Thyroid gland (tissue), 4 donors: ENCODE measurements around the gene FOSL1. TPM values are rescaled to one million over a fixed set of nuclear protein-coding genes. Genes with fewer than 3 reads are reported as not detected.

Experiments
- DNase-seq, 2 donors: peaks; one replicate each; pipeline ENCODE4 v3.0.0-alpha.2; 2019
- H3K27ac ChIP-seq, 3 donors: fragments of 200-600 bp; sonication (generic); 1 replicate in 2 of 3; 2 replicates in 1 of 3; pipeline ENCODE4 v1.5.1; 2016 to 2019; ENCODE audit warnings: mild to moderate bottlenecking in 1 of 3, moderate library complexity in 1 of 3
- H3K27me3 ChIP-seq: fragments of 200-600 bp; sonication (generic); one replicate; pipeline ENCODE4 v1.5.1; 2019
- H3K36me3 ChIP-seq, 2 donors: fragments of 200-600 bp; sonication (generic); one replicate each; pipeline ENCODE4 v1.5.1; 2016 to 2019
- H3K4me1 ChIP-seq, 2 donors: fragments of 200-600 bp; sonication (generic); one replicate each; pipeline ENCODE4 v1.5.1; 2017 to 2019
- H3K4me3 ChIP-seq, 3 donors: fragments of 200-600 bp; sonication (generic); replicated peaks in 1 of 3; 1 replicate in 2 of 3; 2 replicates in 1 of 3; pipeline ENCODE4 v1.5.1; 2016; ENCODE audit warnings: mild to moderate bottlenecking in 1 of 3
- H3K9me3 ChIP-seq: fragments of 200-600 bp; sonication (generic); one replicate; pipeline ENCODE4 v1.5.1; 2017
- POLR2A ChIP-seq, 2 donors: fragments of 450-650 bp; IDR thresholded peaks; one replicate each; pipeline ENCODE4 v1.6.1; 2017; ENCODE audit warnings: antibody characterized with exemption in 2 of 2, mild to moderate bottlenecking in 2 of 2, moderate library complexity in 1 of 2
- WGBS, 2 donors: methylation state at CpG; one replicate each; pipeline ENCODE4 v1.1.5; 2017; 5-methylcytosine and 5-hydroxymethylcytosine counted together
- intact Hi-C: fragments of 100-400 bp; cut with DNase I; formaldehyde crosslinking; loops from one replicate; pipeline ENCODE4 v1.15.1; 2023
- total RNA-seq, 4 donors: library from RNA; depleted of rRNA; stranded (reverse); fragments of >200 nt; gene quantifications; one replicate each; pipeline ENCODE4 v1.2.3, GENCODE V29; 2016
- TF ChIP-seq, protein P1 (sequence below), 6 experiments: fragments of 200-600 bp in 3 of 6; fragments of 450-650 bp in 3 of 6; sonication (generic) in 3 of 6; IDR thresholded peaks; one replicate each; pipeline ENCODE4 v1.5.1; 2016 to 2019; ENCODE audit warnings: antibody characterized with exemption in 6 of 6, mild to moderate bottlenecking in 2 of 6, inconsistent platforms in 1 of 6, moderate library complexity in 1 of 6

The FOSL1 gene
- total RNA-seq, 4 donors from 2014 or later, result 0.33 to 1.6 (median 1.5) TPM

DNA sequence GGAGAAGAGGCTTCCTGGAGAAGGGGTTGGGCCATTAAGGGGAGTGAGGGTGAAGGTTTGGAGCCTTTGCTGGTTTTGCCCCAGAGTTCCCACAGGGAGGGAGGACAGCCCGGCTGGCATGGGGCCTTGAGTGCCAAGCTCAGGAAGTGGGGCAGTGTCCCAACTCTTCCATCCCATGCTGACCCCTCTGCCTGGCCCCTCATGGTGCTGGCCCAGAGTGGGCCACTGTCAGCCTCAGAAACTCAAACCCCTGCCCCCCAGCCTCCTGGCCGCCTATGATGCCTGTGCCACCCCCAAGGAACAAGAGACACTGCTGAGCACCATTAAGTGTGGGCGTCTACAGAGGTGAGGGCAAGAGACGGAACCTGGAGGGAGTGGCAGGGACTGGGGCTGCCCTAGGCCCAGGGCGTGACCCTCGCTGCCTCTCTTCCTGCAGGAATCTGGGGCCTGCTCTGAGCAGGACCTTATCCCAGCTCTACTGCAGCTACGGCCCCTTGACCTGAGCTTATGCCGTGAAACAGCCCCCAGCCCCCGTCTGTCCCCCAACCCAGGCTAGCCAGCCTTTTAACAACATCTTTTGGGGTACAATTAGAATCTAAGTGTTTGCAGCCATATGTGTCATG is 34.5 kb downstream of the FOSL1 start:
- WGBS, 2 donors, result 84 to 93% methylated on average over 7 to 9 of the region's 9 CpGs
- no peaks in the 10 kb centered on the region for H3K9me3 ChIP-seq
- peaks cover 8 to 20% of the 10 kb centered on the region in 2 donors for H3K4me1 ChIP-seq

DNA sequence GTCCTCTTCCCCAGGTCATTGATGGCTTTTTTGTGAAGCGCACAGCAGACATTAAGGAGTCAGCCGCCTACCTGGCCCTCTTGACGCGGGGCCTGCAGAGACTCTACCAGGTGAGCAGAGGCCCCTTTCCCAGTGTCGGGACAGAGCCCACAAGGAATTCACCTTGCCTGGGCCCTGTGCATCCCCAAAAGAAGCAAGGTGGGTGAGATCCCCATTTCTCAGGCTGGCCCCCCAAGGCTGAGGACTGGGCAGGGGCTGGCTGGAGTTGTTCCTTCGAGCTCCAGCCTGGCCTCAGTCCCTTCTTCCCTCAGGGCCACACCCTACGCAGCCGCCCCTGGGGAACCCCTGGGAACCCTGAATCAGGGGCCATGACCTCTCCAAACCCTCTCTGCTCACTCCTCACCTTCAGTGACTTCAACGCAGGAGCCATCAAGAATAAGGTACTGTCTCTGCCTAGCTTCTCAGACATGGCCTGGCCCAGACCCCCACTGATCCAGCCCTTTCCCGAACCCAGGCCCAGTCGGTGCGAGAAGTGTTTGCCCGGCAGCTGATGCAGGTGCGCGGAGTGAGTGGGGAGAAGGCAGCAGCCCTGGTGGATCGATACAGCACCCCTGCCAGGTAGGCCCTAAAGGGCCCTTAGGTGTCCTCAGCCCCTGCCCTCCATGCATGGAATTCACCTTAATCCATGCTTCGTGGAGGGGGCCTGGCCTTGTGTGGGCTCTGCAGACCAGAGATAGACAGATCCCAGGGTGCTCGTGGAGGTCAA is 35.3 kb downstream of the FOSL1 start:
- TF ChIP-seq, protein P1, sequence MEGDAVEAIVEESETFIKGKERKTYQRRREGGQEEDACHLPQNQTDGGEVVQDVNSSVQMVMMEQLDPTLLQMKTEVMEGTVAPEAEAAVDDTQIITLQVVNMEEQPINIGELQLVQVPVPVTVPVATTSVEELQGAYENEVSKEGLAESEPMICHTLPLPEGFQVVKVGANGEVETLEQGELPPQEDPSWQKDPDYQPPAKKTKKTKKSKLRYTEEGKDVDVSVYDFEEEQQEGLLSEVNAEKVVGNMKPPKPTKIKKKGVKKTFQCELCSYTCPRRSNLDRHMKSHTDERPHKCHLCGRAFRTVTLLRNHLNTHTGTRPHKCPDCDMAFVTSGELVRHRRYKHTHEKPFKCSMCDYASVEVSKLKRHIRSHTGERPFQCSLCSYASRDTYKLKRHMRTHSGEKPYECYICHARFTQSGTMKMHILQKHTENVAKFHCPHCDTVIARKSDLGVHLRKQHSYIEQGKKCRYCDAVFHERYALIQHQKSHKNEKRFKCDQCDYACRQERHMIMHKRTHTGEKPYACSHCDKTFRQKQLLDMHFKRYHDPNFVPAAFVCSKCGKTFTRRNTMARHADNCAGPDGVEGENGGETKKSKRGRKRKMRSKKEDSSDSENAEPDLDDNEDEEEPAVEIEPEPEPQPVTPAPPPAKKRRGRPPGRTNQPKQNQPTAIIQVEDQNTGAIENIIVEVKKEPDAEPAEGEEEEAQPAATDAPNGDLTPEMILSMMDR (IDR thresholded peaks at IDR 0.05), result no peak
- TF ChIP-seq POLR2A (IDR thresholded peaks at IDR 0.05), result no peak
- no peak overlapping the region for H3K27ac ChIP-seq
- no peaks in the 10 kb centered on the region for H3K9me3 ChIP-seq
- no peaks in the 10 kb centered on the region for H3K27me3 ChIP-seq
- peaks cover 10 to 16% of the 10 kb centered on the region in 2 donors for H3K4me1 ChIP-seq
- 87 to 93% methylated on average over 13 to 15 of the region's 18 CpGs for WGBS, 2 donors
- H3K36me3 ChIP-seq, result peaks cover 45% of the 10 kb centered on the region in 2 donors
- H3K4me3 ChIP-seq, result no peak overlapping the region
- no peak for DNase-seq
- intact Hi-C loops, result no loop called here

More for the DNA sequence above, 34.5 kb downstream of the FOSL1 start:
- Histone ChIP-seq H3K4me3 (no peak overlapping the region), H3K27me3 (no peaks in the 10 kb centered on the region), H3K27ac (no peak overlapping the region), H3K36me3 (peaks cover 45% of the 10 kb centered on the region in 2 donors)
- TF ChIP-seq POLR2A (IDR thresholded peaks at IDR 0.05), result no peak
- TF ChIP-seq, protein P1 (IDR thresholded peaks at IDR 0.05), result no peak
- no peak for DNase-seq
- intact Hi-C loops, result no loop called here

DNA sequence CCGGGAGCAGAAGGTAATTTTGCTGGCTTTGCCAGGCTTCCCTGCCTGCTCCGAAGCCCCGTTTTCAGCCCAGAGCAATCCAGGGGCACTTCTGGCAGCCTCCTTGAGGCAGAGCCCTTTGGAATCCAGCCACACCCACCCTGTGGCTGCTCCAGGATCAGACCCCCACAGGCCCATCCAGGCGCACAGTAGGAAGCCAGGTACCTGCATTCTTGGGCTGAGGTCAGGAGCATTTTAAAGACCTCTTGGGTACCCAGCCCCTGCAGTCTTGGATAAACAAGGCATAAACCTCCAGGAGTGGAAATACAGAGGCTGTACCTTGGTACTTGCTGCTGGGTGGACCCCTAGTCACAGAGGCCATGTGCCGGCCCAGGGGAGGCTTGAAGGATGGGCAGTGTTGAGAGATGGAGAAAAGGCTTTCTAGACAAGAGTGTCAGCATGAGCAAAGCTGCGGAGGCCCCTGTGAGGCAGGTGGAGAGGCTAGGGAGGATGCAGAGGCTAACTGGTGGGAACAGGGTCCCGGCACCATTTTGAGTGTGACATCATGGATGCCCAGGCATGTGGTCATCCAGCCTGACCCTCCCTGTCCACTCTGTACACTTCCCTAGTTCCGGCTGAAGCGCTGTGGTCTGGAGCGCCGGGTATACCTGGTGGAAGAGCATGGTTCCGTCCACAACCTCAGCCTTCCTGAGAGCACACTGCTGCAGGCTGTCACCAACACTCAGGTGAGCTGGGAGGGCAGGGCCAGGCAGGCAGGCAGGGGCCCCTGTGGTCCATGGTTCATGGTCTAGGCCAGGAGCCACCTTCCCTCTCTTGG is 36.1 kb downstream of the FOSL1 start:
- 79 to 95% methylated on average over 7 to 11 of the region's 12 CpGs for WGBS, 2 donors
- DNase-seq, result no peak
- no peaks in the 10 kb centered on the region for H3K27me3 ChIP-seq
- no peak overlapping the region for H3K27ac ChIP-seq
- no peak overlapping the region for H3K4me3 ChIP-seq
- no peaks in the 10 kb centered on the region for H3K9me3 ChIP-seq
- peaks cover 45% of the 10 kb centered on the region in 2 donors for H3K36me3 ChIP-seq
- TF ChIP-seq POLR2A (IDR thresholded peaks at IDR 0.05), result no peak
- TF ChIP-seq, protein P1 (IDR thresholded peaks at IDR 0.05), result no peak
- intact Hi-C loops, result no loop called here
- H3K4me1 ChIP-seq, result peaks cover 13 to 19% of the 10 kb centered on the region in 2 donors

DNA sequence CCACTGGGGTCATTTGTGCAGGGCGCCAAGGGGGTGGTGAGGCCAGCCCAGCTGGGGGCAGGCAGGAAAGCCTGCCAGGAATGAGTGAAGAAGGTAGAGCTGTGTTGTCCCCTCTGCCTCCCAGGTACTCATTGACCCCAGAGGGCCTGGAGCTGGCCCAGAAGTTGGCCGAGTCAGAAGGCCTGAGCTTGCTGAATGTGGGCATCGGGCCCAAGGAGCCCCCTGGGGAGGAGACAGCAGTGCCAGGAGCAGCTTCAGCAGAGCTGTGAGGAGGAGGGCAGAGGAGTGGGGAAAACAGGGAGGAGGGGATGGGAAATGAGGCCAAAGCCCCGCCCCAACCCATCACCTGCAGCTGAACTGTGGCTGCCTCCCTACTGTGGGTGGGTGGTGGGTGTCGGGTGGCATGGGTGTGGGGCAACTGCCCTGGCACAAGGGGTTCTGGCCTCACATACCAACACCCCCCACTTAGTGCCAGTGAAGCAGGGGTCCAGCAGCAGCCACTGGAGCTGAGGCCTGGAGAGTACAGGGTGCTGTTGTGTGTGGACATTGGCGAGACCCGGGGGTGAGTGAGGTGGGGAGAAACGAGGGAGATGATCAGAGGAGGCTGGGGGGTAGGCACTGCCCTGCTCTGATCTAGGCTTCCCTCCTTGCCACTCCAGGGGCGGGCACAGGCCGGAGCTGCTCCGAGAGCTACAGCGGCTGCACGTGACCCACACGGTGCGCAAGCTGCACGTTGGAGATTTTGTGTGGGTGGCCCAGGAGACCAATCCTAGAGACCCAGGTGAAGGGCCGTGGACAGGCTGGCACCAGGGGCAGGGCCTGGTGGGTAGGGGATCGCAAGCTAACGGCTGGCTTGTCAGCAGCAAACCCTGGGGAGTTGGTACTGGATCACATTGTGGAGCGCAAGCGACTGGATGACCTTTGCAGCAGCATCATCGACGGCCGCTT is 37.0 kb downstream of the FOSL1 start:
- Histone ChIP-seq H3K9me3 (no peaks in the 10 kb centered on the region), H3K4me1 (peaks cover 13 to 23% of the 10 kb centered on the region in 2 donors), H3K4me3 (no peak overlapping the region), H3K27me3 (no peaks in the 10 kb centered on the region), H3K36me3 (peaks cover 45% of the 10 kb centered on the region in 2 donors), H3K27ac (no peak overlapping the region)
- WGBS, 2 donors, result 89 to 95% methylated on average over 11 to 20 of the region's 24 CpGs
- TF ChIP-seq, protein P1 (IDR thresholded peaks at IDR 0.05), result no peak
- no peak for DNase-seq
- intact Hi-C loops, result no loop called here
